Bronchial epithelial cell (primary cell): ENCODE data around the gene KDM4C. TPM values are rescaled to one million over a fixed set of nuclear protein-coding genes. Genes with fewer than 3 reads are reported as not detected.

Source experiments
- DNase-seq: peaks from one replicate; pipeline ENCODE4 v3.0.0-alpha.2; 2010; ENCODE audit warnings: low read depth
- FAIRE-seq: peaks from 2 replicates; lab custom pipeline; 2011; peaks lifted over from hg19 to GRCh38; lab: Jason Lieb, UNC
- H3K27me3 ChIP-seq: 2 replicates; pipeline ENCODE4 v1.5.1; 2011; ENCODE audit warnings: low read length; ENCODE audit not compliant: control insufficient read depth, insufficient read depth
- H3K36me3 ChIP-seq: 2 replicates; pipeline ENCODE4 v1.5.1; 2011; ENCODE audit warnings: low read length; ENCODE audit not compliant: control insufficient read depth, insufficient read depth
- H3K4me3 ChIP-seq: 2 replicates; pipeline ENCODE4 v1.5.1; 2011; ENCODE audit warnings: mild to moderate bottlenecking, low read depth, low read length, control low read depth
- CTCF ChIP-seq: IDR thresholded peaks from 2 replicates; pipeline ENCODE4 v1.5.1; 2011; ENCODE audit warnings: mild to moderate bottlenecking, moderate library complexity, low read length, control low read depth, inconsistent platforms; ENCODE audit not compliant: insufficient read depth, severe bottlenecking
- total RNA-seq: library from RNA; depleted of rRNA; stranded (reverse); fragments of >200 nt; gene quantifications from 2 replicates; pipeline ENCODE4 v1.2.1, GENCODE V29; 2014

KDM4C gene
- total RNA-seq, 1 donor from 2014 or later: 36.6 TPM

DNA sequence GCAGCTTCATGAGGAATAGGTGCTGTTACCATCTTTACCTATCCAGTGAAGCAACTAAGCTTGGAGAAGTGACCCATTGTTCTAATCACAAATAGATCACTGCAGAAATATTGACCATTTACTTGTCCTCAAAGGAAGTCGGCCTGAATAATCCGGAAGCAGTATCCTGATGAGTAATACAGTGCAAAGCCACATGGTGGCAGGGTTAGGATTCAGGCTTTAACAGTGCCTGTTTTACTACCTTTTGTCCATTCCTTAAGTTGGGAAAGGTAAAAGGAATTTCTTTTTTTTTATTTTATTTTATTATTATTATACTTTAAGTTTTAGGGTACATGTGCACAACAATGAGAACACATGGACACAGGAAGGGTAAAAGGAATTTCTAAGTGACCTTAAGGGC lies 336.3 kb downstream of the KDM4C start:
- no peak for TF ChIP-seq CTCF
- Histone ChIP-seq H3K36me3 (peaks cover 1% of the 10 kb centered on the region), H3K4me3 (no peak overlapping the region), H3K27me3 (no peaks in the 10 kb centered on the region)
- no peak for FAIRE-seq
- peak; percentile 31 for DNase-seq

DNA sequence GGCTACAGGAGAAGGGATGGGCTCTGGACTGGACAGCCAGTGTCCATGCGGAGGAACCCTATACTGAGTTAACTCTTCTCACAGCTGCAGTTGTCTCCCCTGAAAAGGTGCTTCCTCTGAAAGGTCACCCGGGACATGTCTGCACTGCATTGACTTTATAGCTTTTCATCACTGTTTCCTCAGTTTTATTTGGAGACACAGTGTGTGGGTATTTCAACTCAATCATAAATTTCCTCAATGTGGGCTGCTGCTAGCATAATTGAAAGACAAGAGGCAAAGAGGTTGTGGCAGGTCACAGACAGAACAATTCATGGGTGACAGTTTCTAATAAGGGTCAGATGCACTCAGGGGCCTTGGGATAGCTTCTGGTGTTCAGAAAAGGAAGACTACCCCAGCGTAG lies 336.8 kb downstream of the KDM4C start:
- no peak for TF ChIP-seq CTCF
- no peak for FAIRE-seq

DNA sequence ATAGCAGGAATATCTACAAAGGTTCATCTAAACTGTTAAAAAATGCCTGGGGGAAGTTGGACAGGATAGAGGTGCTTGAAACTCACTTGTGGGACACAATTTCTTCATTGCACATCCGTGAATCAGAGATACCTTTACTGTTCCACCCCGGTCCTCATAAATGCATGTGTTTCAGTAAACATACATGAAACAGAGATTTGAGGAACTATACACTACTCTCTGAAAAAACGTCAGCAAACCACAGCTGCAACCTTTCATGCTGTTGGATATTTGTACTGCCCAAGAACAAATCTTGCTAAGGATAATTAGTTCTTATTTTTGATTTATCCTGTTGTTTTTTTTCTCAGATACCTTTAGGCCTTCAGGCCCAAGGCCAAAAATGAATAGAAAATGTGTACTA lies 337.3 kb downstream of the KDM4C start:
- no peak for FAIRE-seq
- Histone ChIP-seq H3K4me3 (no peak overlapping the region), H3K36me3 (no peaks in the 10 kb centered on the region), H3K27me3 (no peaks in the 10 kb centered on the region)
- no peak for DNase-seq
- no peak for TF ChIP-seq CTCF

More for the DNA sequence above, 336.8 kb downstream of the KDM4C start:
- H3K36me3 ChIP-seq: peaks cover 1% of the 10 kb centered on the region
- H3K27me3 ChIP-seq: no peaks in the 10 kb centered on the region
- H3K4me3 ChIP-seq: no peak overlapping the region
- DNase-seq: no peak

DNA sequence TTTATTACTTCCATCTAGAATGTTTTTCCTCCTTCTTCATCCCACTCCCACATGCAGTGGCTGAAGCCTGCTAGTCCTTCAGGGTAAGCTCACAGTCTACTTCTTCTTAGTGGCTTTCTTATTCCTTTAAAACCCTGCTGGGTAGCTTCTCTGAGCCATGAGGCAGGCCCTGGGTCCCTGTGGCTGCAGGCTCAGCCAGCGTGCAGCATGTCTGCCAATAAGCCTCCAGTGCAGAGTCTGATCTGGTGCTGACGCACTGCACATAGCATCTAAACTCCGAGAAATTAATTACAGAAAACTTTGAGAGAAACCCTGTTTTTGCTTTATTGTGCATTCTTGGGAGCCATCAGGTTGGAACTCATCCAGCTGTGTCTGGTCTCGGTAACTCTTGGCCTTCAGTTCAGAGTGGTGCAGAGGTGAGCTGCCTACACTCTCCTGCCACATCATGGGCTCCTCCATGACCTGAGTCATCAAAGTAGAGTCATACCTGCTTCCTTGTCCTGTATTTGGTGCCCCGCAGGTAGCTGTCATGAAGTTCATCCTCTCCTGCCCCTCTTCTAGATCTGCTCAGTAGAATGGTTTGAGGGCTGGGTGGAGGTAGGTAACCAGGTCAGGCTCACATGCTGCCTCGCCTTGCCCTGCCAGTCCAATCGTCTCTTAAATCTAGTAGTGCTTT lies 339.4 kb downstream of the KDM4C start:
- no peak for FAIRE-seq
- DNase-seq: peak; percentile 59
- Histone ChIP-seq H3K27me3 (no peaks in the 10 kb centered on the region), H3K36me3 (no peaks in the 10 kb centered on the region), H3K4me3 (no peak overlapping the region)
- no peak for TF ChIP-seq CTCF

DNA sequence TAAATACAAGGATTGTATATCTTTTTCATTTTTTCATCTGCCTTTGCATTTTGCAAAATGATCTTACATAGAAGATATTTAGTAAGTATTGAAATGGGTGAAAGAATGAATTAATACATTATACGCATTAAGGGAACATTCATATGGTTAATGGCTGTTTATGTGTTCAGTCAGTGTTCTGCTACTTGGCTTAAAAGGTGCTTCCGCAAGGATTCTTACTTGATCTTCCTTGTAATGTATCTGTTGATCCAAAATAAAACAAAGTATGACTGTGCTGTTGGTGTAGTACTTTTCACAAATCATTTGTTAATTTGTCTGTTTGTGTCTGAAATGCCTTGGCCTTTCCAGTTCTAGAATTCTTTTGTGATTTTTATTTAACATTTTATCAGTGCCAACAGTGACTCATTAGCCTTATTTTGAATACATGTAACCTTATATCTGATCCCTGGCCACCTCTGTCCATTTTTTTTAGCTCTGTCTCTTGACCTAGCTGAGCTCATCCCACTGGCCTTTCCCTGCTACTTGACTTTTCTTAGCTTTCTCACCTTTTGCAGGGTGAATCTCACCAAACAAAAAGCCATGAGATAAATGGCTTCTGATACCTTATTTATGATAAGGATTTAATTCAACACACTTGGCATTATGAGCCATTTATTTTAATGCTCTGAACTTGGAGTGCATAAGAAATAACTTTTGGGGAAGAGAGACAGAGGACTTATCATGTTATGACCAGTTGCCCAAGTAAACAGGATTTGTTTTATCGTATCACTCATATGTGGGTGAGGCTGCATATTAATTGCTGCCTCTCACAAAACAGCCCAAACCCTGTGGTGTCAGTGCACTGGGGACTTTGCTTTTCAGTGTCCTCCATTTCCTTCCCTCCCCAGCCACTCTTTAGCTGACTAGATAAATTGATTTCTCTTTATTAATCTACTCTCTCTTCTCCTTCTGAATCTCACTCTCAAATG lies 340.3 kb downstream of the KDM4C start:
- H3K36me3 ChIP-seq: no peaks in the 10 kb centered on the region
- no peaks in the 10 kb centered on the region for H3K27me3 ChIP-seq
- DNase-seq (peak; percentile 23), FAIRE-seq (no peak)
- TF ChIP-seq CTCF: no peak
- no peak overlapping the region for H3K4me3 ChIP-seq
